ENCODE results near the gene CAGE1.
"Not testable (repeated sequence)": the region's sequence is repeated elsewhere in the genome, so short reads cannot be mapped to it uniquely, and the experiment has no call there.

DNA sequence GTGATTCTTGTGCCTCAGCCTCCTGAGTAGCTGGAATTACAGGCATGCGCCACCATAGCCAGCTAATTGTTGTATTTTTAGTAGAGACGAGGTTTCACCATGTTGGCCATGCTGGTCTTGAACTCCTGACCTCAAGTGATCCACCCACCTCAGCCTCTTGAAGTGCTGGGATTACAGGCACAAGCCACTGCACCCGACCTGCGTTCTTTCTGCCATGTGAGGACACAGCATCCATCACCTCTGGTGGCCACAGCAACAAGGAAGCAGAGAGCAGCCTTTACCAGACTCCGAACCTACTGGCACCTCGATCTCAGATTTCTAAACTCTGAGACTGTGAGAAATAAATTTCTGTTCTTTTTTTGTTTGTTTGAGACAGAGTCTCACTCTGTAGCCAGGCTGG lies 67.7 kb downstream of the CAGE1 start:
- TF ChIP-seq POLR2A, POLR2AphosphoS5, TAF1 (IDR thresholded peaks at IDR 0.05; ENCODE audit: low read depth, low read length): not testable (repeated sequence)
